Superior temporal gyrus (tissue), 1 donor: Measurements from ENCODE around the gene HDAC9.

Experiments
- DNase-seq: peaks from one replicate; pipeline ENCODE4 v3.0.0-alpha.2; 2016; ENCODE audit errors: extremely low spot score

The HDAC9 gene

GRCh38 chr7:18835001-18835690 is 339.6 kb downstream of the HDAC9 start:
- DNase-seq, result no peak

- DNase-seq, result no peak
Measured at GRCh38 chr7:18843979-18844378, 348.4 kb downstream of the HDAC9 start.

- DNase-seq, result no peak
Measured at GRCh38 chr7:18844735-18845134, 349.2 kb downstream of the HDAC9 start.

- no peak for DNase-seq
Measured at GRCh38 chr7:18845700-18846099, 350.2 kb downstream of the HDAC9 start.

GRCh38 chr7:18846765-18847215 is 351.2 kb downstream of the HDAC9 start:
- no peak for DNase-seq

GRCh38 chr7:18849130-18849529 is 353.6 kb downstream of the HDAC9 start:
- no peak for DNase-seq

- DNase-seq, result no peak
Measured at GRCh38 chr7:18855796-18856195, 360.2 kb downstream of the HDAC9 start.

GRCh38 chr7:18858232-18858631 is 362.7 kb downstream of the HDAC9 start:
- DNase-seq, result no peak

- DNase-seq, result no peak
Measured at GRCh38 chr7:18859318-18859717, 363.8 kb downstream of the HDAC9 start.

GRCh38 chr7:18860221-18860620 is 364.7 kb downstream of the HDAC9 start:
- no peak for DNase-seq

- DNase-seq, result no peak
Measured at GRCh38 chr7:18861514-18862118, 366.1 kb downstream of the HDAC9 start.

GRCh38 chr7:18864967-18865366 is 369.4 kb downstream of the HDAC9 start:
- no peak for DNase-seq

- no peak for DNase-seq
Measured at GRCh38 chr7:18866359-18867036, 370.9 kb downstream of the HDAC9 start.

GRCh38 chr7:18872344-18872743 is 376.8 kb downstream of the HDAC9 start:
- no peak for DNase-seq

- no peak for DNase-seq
Measured at GRCh38 chr7:18873734-18874336, 378.3 kb downstream of the HDAC9 start.

GRCh38 chr7:18874880-18875279 is 379.3 kb downstream of the HDAC9 start:
- no peak for DNase-seq

GRCh38 chr7:18877874-18878273 is 382.3 kb downstream of the HDAC9 start:
- DNase-seq, result no peak

- no peak for DNase-seq
Measured at GRCh38 chr7:18886832-18887231, 391.3 kb downstream of the HDAC9 start.

- DNase-seq, result no peak
Measured at GRCh38 chr7:18889436-18889835, 393.9 kb downstream of the HDAC9 start.

GRCh38 chr7:18890134-18890533 is 394.6 kb downstream of the HDAC9 start:
- DNase-seq, result no peak

GRCh38 chr7:18890885-18891621 is 395.5 kb downstream of the HDAC9 start:
- DNase-seq, result no peak

GRCh38 chr7:18893156-18893555 is 397.6 kb downstream of the HDAC9 start:
- DNase-seq, result no peak
